Measurements from ENCODE around the gene ING5.

The ING5 gene

GRCh38 chr2:241701399-241702154 lies at the start of gene ING5:
Gene ING5, plus strand, starts transcription at chr2:241702039. Its CDS starts 27 bp downstream, at chr2:241702066.
- peak within 1 kb of the TSS; percentile 75 for H3K27ac ChIP-seq
- H3K27me3 ChIP-seq (replicated peaks), result no peaks in the 10 kb centered on the region
- DNase-seq, result peak; percentile 90
- in situ Hi-C loops (cut with HindIII; ENCODE audit: low pct_ligation_motif_present, low sequenced_read_pairs), result no loop called here
- H3K36me3 ChIP-seq (replicated peaks), result peaks cover 14% of the 10 kb centered on the region
- H3K4me3 ChIP-seq (ENCODE audit: low read depth, low read length), result peak within 1 kb of the TSS; percentile 78
- TF ChIP-seq, protein P1, sequence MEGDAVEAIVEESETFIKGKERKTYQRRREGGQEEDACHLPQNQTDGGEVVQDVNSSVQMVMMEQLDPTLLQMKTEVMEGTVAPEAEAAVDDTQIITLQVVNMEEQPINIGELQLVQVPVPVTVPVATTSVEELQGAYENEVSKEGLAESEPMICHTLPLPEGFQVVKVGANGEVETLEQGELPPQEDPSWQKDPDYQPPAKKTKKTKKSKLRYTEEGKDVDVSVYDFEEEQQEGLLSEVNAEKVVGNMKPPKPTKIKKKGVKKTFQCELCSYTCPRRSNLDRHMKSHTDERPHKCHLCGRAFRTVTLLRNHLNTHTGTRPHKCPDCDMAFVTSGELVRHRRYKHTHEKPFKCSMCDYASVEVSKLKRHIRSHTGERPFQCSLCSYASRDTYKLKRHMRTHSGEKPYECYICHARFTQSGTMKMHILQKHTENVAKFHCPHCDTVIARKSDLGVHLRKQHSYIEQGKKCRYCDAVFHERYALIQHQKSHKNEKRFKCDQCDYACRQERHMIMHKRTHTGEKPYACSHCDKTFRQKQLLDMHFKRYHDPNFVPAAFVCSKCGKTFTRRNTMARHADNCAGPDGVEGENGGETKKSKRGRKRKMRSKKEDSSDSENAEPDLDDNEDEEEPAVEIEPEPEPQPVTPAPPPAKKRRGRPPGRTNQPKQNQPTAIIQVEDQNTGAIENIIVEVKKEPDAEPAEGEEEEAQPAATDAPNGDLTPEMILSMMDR (IDR thresholded peaks at IDR 0.05; ENCODE audit: low read depth, low read length, missing control alignments), result no peak

- TF ChIP-seq, protein P1 (IDR thresholded peaks at IDR 0.05; ENCODE audit: low read depth, low read length, missing control alignments), result no peak
- in situ Hi-C loops (cut with HindIII; ENCODE audit: low pct_ligation_motif_present, low sequenced_read_pairs), result no loop called here
- no peak for DNase-seq
- Histone ChIP-seq H3K27me3 (replicated peaks) (no peaks in the 10 kb centered on the region), H3K36me3 (replicated peaks) (peaks cover 41% of the 10 kb centered on the region), H3K27ac (no peak overlapping the region), H3K4me3 (ENCODE audit: low read depth, low read length) (no peak overlapping the region)
Observed at GRCh38 chr2:241652142-241652541, 49.7 kb upstream of the ING5 start.

- DNase-seq, result no peak
- in situ Hi-C loops (cut with HindIII; ENCODE audit: low pct_ligation_motif_present, low sequenced_read_pairs), result no loop called here
- Histone ChIP-seq H3K27ac (no peak overlapping the region), H3K36me3 (replicated peaks) (peaks cover 41% of the 10 kb centered on the region), H3K4me3 (ENCODE audit: low read depth, low read length) (no peak overlapping the region), H3K27me3 (replicated peaks) (no peaks in the 10 kb centered on the region)
- TF ChIP-seq, protein P1 (IDR thresholded peaks at IDR 0.05; ENCODE audit: low read depth, low read length, missing control alignments), result no peak
Observed at GRCh38 chr2:241652722-241653121, 49.1 kb upstream of the ING5 start.

- Histone ChIP-seq H3K27ac (no peak overlapping the region), H3K36me3 (replicated peaks) (peaks cover 41% of the 10 kb centered on the region), H3K4me3 (ENCODE audit: low read depth, low read length) (no peak overlapping the region), H3K27me3 (replicated peaks) (no peaks in the 10 kb centered on the region)
- in situ Hi-C loops (cut with HindIII; ENCODE audit: low pct_ligation_motif_present, low sequenced_read_pairs), result no loop called here
- DNase-seq, result no peak
- TF ChIP-seq, protein P1 (IDR thresholded peaks at IDR 0.05; ENCODE audit: low read depth, low read length, missing control alignments), result no peak
Observed at GRCh38 chr2:241653210-241653750, 48.6 kb upstream of the ING5 start.

- TF ChIP-seq, protein P1 (IDR thresholded peaks at IDR 0.05; ENCODE audit: low read depth, low read length, missing control alignments), result no peak
- DNase-seq, result no peak
- Histone ChIP-seq H3K4me3 (ENCODE audit: low read depth, low read length) (no peak overlapping the region), H3K27me3 (replicated peaks) (no peaks in the 10 kb centered on the region), H3K36me3 (replicated peaks) (peaks cover 51% of the 10 kb centered on the region), H3K27ac (no peak overlapping the region)
- in situ Hi-C loops (cut with HindIII; ENCODE audit: low pct_ligation_motif_present, low sequenced_read_pairs), result no loop called here
Observed at GRCh38 chr2:241654551-241654950, 47.3 kb upstream of the ING5 start.
